WTC11 (cell line): Measurements from ENCODE around the gene NAV2. TPM values are rescaled to one million over a fixed set of nuclear protein-coding genes. Genes with fewer than 3 reads are reported as not detected.

Experiments used
- ATAC-seq: fragments of 200-7000 bp; cut with Tn5 transposase; 2 replicates; pipeline ENCODE4 v1.10.0; 2021; ENCODE audit warnings: mild to moderate bottlenecking, moderate library complexity
- CTCF ChIA-PET: fragments of 300-600 bp; sonication (Branson Sonifier 250); formaldehyde crosslinking; loops from one replicate; lab custom pipeline; 2021; ENCODE audit warnings: antibody characterized with exemption; lab: Charles Lee
- POLR2A ChIA-PET: fragments of 350-600 bp; sonication (Branson Sonifier 250); formaldehyde crosslinking; loops from one replicate; lab custom pipeline; 2021; ENCODE audit warnings: antibody characterized with exemption; lab: Charles Lee
- DNase-seq: peaks from one replicate; pipeline ENCODE4 v3.0.0; 2021; ENCODE audit warnings: low spot score
- H3K27ac Mint-ChIP-seq: 2 replicates; pipeline ENCODE4 v1.8.0; 2021; ENCODE audit warnings: mixed read lengths
- H3K27me3 Mint-ChIP-seq: 2 replicates; pipeline ENCODE4 v1.8.0; 2021; ENCODE audit warnings: low read depth, mild to moderate bottlenecking, moderate library complexity, mixed read lengths
- H3K36me3 Mint-ChIP-seq: 2 replicates; pipeline ENCODE4 v1.8.0; 2021; ENCODE audit warnings: mixed read lengths
- H3K4me1 Mint-ChIP-seq: 2 replicates; pipeline ENCODE4 v1.8.0; 2022; ENCODE audit warnings: mixed read lengths
- H3K4me3 Mint-ChIP-seq: 2 replicates; pipeline ENCODE4 v1.8.0; 2021; ENCODE audit warnings: mild to moderate bottlenecking, moderate library complexity, mixed read lengths
- H3K9me3 Mint-ChIP-seq: 2 replicates; pipeline ENCODE4 v1.8.0; 2021; ENCODE audit warnings: mixed read lengths
- CBFB ChIP-seq: sonication (generic); formaldehyde crosslinking; IDR thresholded peaks from 2 replicates; pipeline ENCODE4 v1.8.1; 2022; ENCODE audit warnings: mild to moderate bottlenecking, low read depth, missing genetic modification reagents
- CDX4 ChIP-seq: fragments of 250-450 bp; sonication (Bioruptor Pico); IDR thresholded peaks from 2 replicates; pipeline ENCODE4 v1.9.0; 2021; ENCODE audit warnings: moderate library complexity, mild to moderate bottlenecking, inconsistent platforms, borderline replicate concordance
- ETV6 ChIP-seq: sonication (generic); formaldehyde crosslinking; IDR thresholded peaks from 2 replicates; pipeline ENCODE4 v1.8.1; 2022; ENCODE audit warnings: mild to moderate bottlenecking, missing genetic modification reagents
- FOXJ3 ChIP-seq: sonication (generic); formaldehyde crosslinking; IDR thresholded peaks from 2 replicates; pipeline ENCODE4 v1.9.0; 2021; ENCODE audit warnings: missing genetic modification reagents, mild to moderate bottlenecking, borderline replicate concordance
- FOXK1 ChIP-seq: sonication (generic); formaldehyde crosslinking; IDR thresholded peaks from 2 replicates; pipeline ENCODE4 v1.8.0; 2022; ENCODE audit warnings: mild to moderate bottlenecking, moderate library complexity, missing genetic modification reagents
- FOXP1 ChIP-seq: sonication (generic); formaldehyde crosslinking; IDR thresholded peaks from 2 replicates; pipeline ENCODE4 v1.8.0; 2022; ENCODE audit warnings: missing genetic modification reagents, mild to moderate bottlenecking, moderate library complexity, borderline replicate concordance
- FOXP4 ChIP-seq: sonication (generic); formaldehyde crosslinking; IDR thresholded peaks from 2 replicates; pipeline ENCODE4 v1.8.0; 2022; ENCODE audit warnings: mild to moderate bottlenecking, missing genetic modification reagents
- GTF2I ChIP-seq: fragments of 250-450 bp; sonication (Bioruptor Pico); conservative IDR thresholded peaks from 2 replicates; pipeline ENCODE4 v1.4.0; 2021; ENCODE audit warnings: mild to moderate bottlenecking
- KAT7 ChIP-seq: sonication (generic); formaldehyde crosslinking; IDR thresholded peaks from 2 replicates; pipeline ENCODE4 v1.8.1; 2023; ENCODE audit warnings: missing genetic modification reagents, mild to moderate bottlenecking, borderline replicate concordance
- MYBL2 ChIP-seq: sonication (generic); formaldehyde crosslinking; IDR thresholded peaks from 2 replicates; pipeline ENCODE4 v1.8.1; 2023; ENCODE audit warnings: mild to moderate bottlenecking, moderate library complexity, missing genetic modification reagents
- NFE2L1 ChIP-seq: sonication (generic); formaldehyde crosslinking; IDR thresholded peaks from 2 replicates; pipeline ENCODE4 v1.8.1; 2023; ENCODE audit warnings: missing genetic modification reagents
- OVOL2 ChIP-seq: fragments of 250-450 bp; sonication (Bioruptor Pico); IDR thresholded peaks from 2 replicates; pipeline ENCODE4 v1.9.0; 2021; ENCODE audit warnings: mild to moderate bottlenecking, borderline replicate concordance
- RORB ChIP-seq: fragments of 250-450 bp; sonication (Bioruptor Pico); IDR thresholded peaks from 2 replicates; pipeline ENCODE4 v1.9.0; 2021; ENCODE audit warnings: mild to moderate bottlenecking
- SMAD4 ChIP-seq: sonication (generic); formaldehyde crosslinking; IDR thresholded peaks from 2 replicates; pipeline ENCODE4 v1.8.0; 2022; ENCODE audit warnings: mild to moderate bottlenecking, missing genetic modification reagents
- SP1 ChIP-seq: sonication (generic); formaldehyde crosslinking; conservative IDR thresholded peaks from 2 replicates; pipeline ENCODE4 v1.8.1; 2022; ENCODE audit warnings: missing genetic modification reagents
- TEAD1 ChIP-seq: sonication (generic); formaldehyde crosslinking; IDR thresholded peaks from 2 replicates; pipeline ENCODE4 v1.8.0; 2022; ENCODE audit warnings: mild to moderate bottlenecking, missing genetic modification reagents
- TEAD4 ChIP-seq: sonication (generic); formaldehyde crosslinking; IDR thresholded peaks from 2 replicates; pipeline ENCODE4 v1.8.0; 2022; ENCODE audit warnings: mild to moderate bottlenecking, missing genetic modification reagents
- TP53 ChIP-seq: sonication (generic); formaldehyde crosslinking; IDR thresholded peaks from 2 replicates; pipeline ENCODE4 v1.8.1; 2023; ENCODE audit warnings: mild to moderate bottlenecking, missing genetic modification reagents
- ZNF138 ChIP-seq: sonication (generic); formaldehyde crosslinking; conservative IDR thresholded peaks from 2 replicates; pipeline ENCODE4 v1.8.1; 2022; ENCODE audit warnings: mild to moderate bottlenecking, moderate library complexity, missing genetic modification reagents
- ZNF281 ChIP-seq: sonication (generic); formaldehyde crosslinking; IDR thresholded peaks from 2 replicates; pipeline ENCODE4 v1.8.0; 2023; ENCODE audit warnings: mild to moderate bottlenecking, missing genetic modification reagents
- ZNF423 ChIP-seq: fragments of 250-450 bp; sonication (Bioruptor Pico); IDR thresholded peaks from 2 replicates; pipeline ENCODE4 v2.1.2; 2022; ENCODE audit warnings: mild to moderate bottlenecking, moderate library complexity
- total RNA-seq: library from RNA; stranded (reverse); gene quantifications from 3 replicates; pipeline ENCODE4 v1.2.3, GENCODE V29; 2021
- TF ChIP-seq, protein P1 (sequence below): sonication (generic); formaldehyde crosslinking; IDR thresholded peaks from 2 replicates; pipeline ENCODE4 v1.8.1; 2023; ENCODE audit warnings: mild to moderate bottlenecking, missing genetic modification reagents, moderate library complexity
- TF ChIP-seq, protein P2 (sequence below): sonication (generic); formaldehyde crosslinking; conservative IDR thresholded peaks from 2 replicates; pipeline ENCODE4 v1.8.1; 2023; ENCODE audit warnings: mild to moderate bottlenecking, low read depth, missing genetic modification reagents, moderate library complexity
- TF ChIP-seq, protein P3 (sequence below): sonication (generic); formaldehyde crosslinking; IDR thresholded peaks from 2 replicates; pipeline ENCODE4 v1.8.1; 2023; ENCODE audit warnings: mild to moderate bottlenecking, missing genetic modification reagents
- TF ChIP-seq, protein P4 (sequence below): sonication (generic); formaldehyde crosslinking; IDR thresholded peaks from 2 replicates; pipeline ENCODE4 v1.8.0; 2022; ENCODE audit warnings: mild to moderate bottlenecking, missing genetic modification reagents

The NAV2 gene
- total RNA-seq, 1 experiment from 2014 or later: 42.8 TPM

DNA sequence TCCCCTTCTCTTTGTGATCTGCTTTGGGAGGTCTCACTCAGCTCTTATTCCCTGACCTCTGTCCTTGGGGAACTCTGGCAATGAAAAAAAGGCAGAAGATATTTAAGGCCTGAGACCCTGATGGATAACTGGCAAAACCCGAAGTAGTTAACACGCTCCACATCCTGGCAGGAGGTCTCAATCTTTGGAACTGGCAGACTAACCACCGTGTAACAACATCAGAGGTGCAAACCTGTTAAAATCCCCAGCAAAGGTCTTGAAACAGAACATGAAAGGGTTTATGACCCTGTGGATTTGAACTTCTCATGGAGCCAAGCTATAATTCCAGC lies 287.3 kb downstream of the NAV2 start (continued):
- TF ChIP-seq OVOL2 (CRISPR knock-in tag) (no peak), ZNF138 (CRISPR knock-in tag) (no peak), TP53 (no peak), GTF2I (CRISPR knock-in tag) (no peak), ETV6 (CRISPR knock-in tag) (no peak)

- peak overlapping the region; percentile 40 for H3K4me3 Mint-ChIP-seq
- no peaks in the 10 kb centered on the region; the same call in 1 of the 2 replicates for H3K36me3 Mint-ChIP-seq
- ChIA-PET CTCF (interaction anchor here (0.7 to 2.0 kb wide), 11 partner anchors 10 to 133 kb away, joined by 3 to 23 read pairs (median 5); no protein-coding TSS in a partner anchor), POLR2A (interaction anchor here (0.6 to 1.9 kb wide), 7 partner anchors 20 to 47 kb away, joined by 3 to 8 read pairs (median 4); no protein-coding TSS in a partner anchor)
- H3K27ac Mint-ChIP-seq: peak overlapping the region; percentile 89
- peaks cover 58% of the 10 kb centered on the region for H3K4me1 Mint-ChIP-seq
- TF ChIP-seq, protein P1, sequence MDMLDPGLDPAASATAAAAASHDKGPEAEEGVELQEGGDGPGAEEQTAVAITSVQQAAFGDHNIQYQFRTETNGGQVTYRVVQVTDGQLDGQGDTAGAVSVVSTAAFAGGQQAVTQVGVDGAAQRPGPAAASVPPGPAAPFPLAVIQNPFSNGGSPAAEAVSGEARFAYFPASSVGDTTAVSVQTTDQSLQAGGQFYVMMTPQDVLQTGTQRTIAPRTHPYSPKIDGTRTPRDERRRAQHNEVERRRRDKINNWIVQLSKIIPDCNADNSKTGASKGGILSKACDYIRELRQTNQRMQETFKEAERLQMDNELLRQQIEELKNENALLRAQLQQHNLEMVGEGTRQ (CRISPR knock-in tag): peak; percentile 6; the same call in 1 of the 2 replicates
- TF ChIP-seq KAT7 (no peak), CDX4 (no peak), RORB (CRISPR knock-in tag) (no peak), ZNF281 (peak; percentile 51; the same call in 1 of the 2 replicates), MYBL2 (CRISPR knock-in tag) (0 out of 2 replicates have a peak, but pooled peaks have one; percentile 41), FOXP4 (CRISPR knock-in tag) (peak; percentile 92; the same call in 1 of the 2 replicates), FOXJ3 (CRISPR knock-in tag) (no peak), ZNF138 (CRISPR knock-in tag) (0 out of 2 replicates have a peak, but pooled peaks have one; percentile 17), ZNF423 (peak; percentile 38; the same call in 1 of the 2 replicates), FOXP1 (CRISPR knock-in tag) (peak; percentile 62; the same call in 1 of the 2 replicates), FOXK1 (peak; percentile 86), SMAD4 (no peak), CBFB (CRISPR knock-in tag) (peak; percentile 83; the same call in 1 of the 2 replicates), SP1 (CRISPR knock-in tag) (0 out of 2 replicates have a peak, but pooled peaks have one; percentile 49), TEAD1 (CRISPR knock-in tag) (peak; percentile 92), NFE2L1 (peak; percentile 55; the same call in 1 of the 2 replicates), TEAD4 (no peak), ETV6 (CRISPR knock-in tag) (peak; percentile 72; the same call in 1 of the 2 replicates)
- TF ChIP-seq, protein P2, sequence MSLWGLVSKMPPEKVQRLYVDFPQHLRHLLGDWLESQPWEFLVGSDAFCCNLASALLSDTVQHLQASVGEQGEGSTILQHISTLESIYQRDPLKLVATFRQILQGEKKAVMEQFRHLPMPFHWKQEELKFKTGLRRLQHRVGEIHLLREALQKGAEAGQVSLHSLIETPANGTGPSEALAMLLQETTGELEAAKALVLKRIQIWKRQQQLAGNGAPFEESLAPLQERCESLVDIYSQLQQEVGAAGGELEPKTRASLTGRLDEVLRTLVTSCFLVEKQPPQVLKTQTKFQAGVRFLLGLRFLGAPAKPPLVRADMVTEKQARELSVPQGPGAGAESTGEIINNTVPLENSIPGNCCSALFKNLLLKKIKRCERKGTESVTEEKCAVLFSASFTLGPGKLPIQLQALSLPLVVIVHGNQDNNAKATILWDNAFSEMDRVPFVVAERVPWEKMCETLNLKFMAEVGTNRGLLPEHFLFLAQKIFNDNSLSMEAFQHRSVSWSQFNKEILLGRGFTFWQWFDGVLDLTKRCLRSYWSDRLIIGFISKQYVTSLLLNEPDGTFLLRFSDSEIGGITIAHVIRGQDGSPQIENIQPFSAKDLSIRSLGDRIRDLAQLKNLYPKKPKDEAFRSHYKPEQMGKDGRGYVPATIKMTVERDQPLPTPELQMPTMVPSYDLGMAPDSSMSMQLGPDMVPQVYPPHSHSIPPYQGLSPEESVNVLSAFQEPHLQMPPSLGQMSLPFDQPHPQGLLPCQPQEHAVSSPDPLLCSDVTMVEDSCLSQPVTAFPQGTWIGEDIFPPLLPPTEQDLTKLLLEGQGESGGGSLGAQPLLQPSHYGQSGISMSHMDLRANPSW: 0 out of 2 replicates have a peak, but pooled peaks have one; percentile 13
- TF ChIP-seq, protein P3, sequence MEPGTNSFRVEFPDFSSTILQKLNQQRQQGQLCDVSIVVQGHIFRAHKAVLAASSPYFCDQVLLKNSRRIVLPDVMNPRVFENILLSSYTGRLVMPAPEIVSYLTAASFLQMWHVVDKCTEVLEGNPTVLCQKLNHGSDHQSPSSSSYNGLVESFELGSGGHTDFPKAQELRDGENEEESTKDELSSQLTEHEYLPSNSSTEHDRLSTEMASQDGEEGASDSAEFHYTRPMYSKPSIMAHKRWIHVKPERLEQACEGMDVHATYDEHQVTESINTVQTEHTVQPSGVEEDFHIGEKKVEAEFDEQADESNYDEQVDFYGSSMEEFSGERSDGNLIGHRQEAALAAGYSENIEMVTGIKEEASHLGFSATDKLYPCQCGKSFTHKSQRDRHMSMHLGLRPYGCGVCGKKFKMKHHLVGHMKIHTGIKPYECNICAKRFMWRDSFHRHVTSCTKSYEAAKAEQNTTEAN (CRISPR knock-in tag): peak; percentile 86; the same call in 1 of the 2 replicates
- TF ChIP-seq, protein P4, sequence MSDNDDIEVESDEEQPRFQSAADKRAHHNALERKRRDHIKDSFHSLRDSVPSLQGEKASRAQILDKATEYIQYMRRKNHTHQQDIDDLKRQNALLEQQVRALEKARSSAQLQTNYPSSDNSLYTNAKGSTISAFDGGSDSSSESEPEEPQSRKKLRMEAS: peak; percentile 57
- TF ChIP-seq, all 79 proteins: peak for 16
- peaks cover 76% of the 10 kb centered on the region for H3K27me3 Mint-ChIP-seq
- H3K9me3 Mint-ChIP-seq: no peaks in the 10 kb centered on the region
- ATAC-seq (peak; percentile 96), DNase-seq (peak; percentile 83)
These were observed 287.9 kb downstream of the NAV2 start for GRCh38 chr11:20000351-20001134.
